Gastrocnemius medialis (tissue), 4 donors: ENCODE results near the gene ACSL5. TPM values are rescaled to one million over a fixed set of nuclear protein-coding genes. Genes with fewer than 3 reads are reported as not detected.

ENCODE experiments used
- ATAC-seq, 2 donors: fragments of 150-250 bp; one replicate each; pipeline ENCODE4 v1.9.1; 2016
- DNase-seq, 2 donors: peaks; one replicate each; pipeline ENCODE4 v3.0.0-alpha.2; 2019
- H3K27ac ChIP-seq, 4 donors: fragments of 200-600 bp; sonication (generic); 1 replicate in 1 of 4; 2 replicates in 3 of 4; pipeline ENCODE4 v1.5.1; 2016 to 2018; ENCODE audit warnings: mild to moderate bottlenecking in 2 of 4, moderate library complexity in 1 of 4
- H3K27me3 ChIP-seq, 3 donors: fragments of 200-600 bp; sonication (generic) in 2 of 3; 1 replicate in 1 of 3; 2 replicates in 2 of 3; pipeline versions ENCODE4 v1.5.1 to v1.6.0; 2016 to 2019; ENCODE audit warnings: mild to moderate bottlenecking in 1 of 3, moderate library complexity in 1 of 3
- H3K36me3 ChIP-seq, 2 donors: fragments of 200-600 bp; sonication (generic) in 1 of 2; one replicate each; pipeline ENCODE4 v1.5.1; 2017 to 2018
- H3K4me1 ChIP-seq, 2 donors: fragments of 200-600 bp; sonication (generic) in 1 of 2; one replicate each; pipeline ENCODE4 v1.5.1; 2016 to 2017; ENCODE audit warnings: mild to moderate bottlenecking in 2 of 2
- H3K4me3 ChIP-seq, 4 donors: fragments of 200-600 bp; sonication (generic) in 3 of 4; 1 replicate in 1 of 4; 2 replicates in 3 of 4; pipeline ENCODE4 v1.5.1; 2016 to 2019; ENCODE audit warnings: mild to moderate bottlenecking in 2 of 4
- H3K9me3 ChIP-seq, 3 donors: fragments of 200-600 bp; sonication (generic) in 2 of 3; 1 replicate in 1 of 3; 2 replicates in 2 of 3; pipeline ENCODE4 v1.5.1; 2016 to 2019
- POLR2A ChIP-seq, 2 donors: fragments of 450-650 bp; IDR thresholded peaks; one replicate each; pipeline ENCODE4 v1.6.1; 2017; ENCODE audit warnings: antibody characterized with exemption in 2 of 2, mild to moderate bottlenecking in 2 of 2, moderate library complexity in 2 of 2
- in situ Hi-C, 4 donors: fragments of 200-750 bp; cut with MboI; loops; one replicate each; pipeline versions ENCODE4 v1.15.0 to v1.8.0; 2017; ENCODE audit warnings: low sequenced_read_pairs in 4 of 4
- intact Hi-C: fragments of 100-400 bp; cut with DNase I; formaldehyde crosslinking; loops from one replicate; pipeline ENCODE4 v1.15.1; 2023; ENCODE audit warnings: low total_unique reads
- total RNA-seq, 4 donors: library from RNA; depleted of rRNA; stranded (reverse); fragments of >200 nt; gene quantifications; one replicate each; pipeline versions ENCODE4 v1.1.0 to v1.2.3, GENCODE V29; 2016
- TF ChIP-seq, protein P1 (sequence below), 5 experiments: fragments of 450-650 bp in 3 of 5; fragments of 200-600 bp in 2 of 5; sonication (generic) in 2 of 5; IDR thresholded peaks in 4 of 5; conservative IDR thresholded peaks in 1 of 5; 1 replicate in 4 of 5; 2 replicates in 1 of 5; pipeline ENCODE4 v1.5.1; 2016 to 2019; ENCODE audit warnings: antibody characterized with exemption in 5 of 5, mild to moderate bottlenecking in 3 of 5, moderate library complexity in 3 of 5

ACSL5 gene
- total RNA-seq, 4 donors from 2014 or later, result 2.2 to 4.1 (median 3.1) TPM

DNA sequence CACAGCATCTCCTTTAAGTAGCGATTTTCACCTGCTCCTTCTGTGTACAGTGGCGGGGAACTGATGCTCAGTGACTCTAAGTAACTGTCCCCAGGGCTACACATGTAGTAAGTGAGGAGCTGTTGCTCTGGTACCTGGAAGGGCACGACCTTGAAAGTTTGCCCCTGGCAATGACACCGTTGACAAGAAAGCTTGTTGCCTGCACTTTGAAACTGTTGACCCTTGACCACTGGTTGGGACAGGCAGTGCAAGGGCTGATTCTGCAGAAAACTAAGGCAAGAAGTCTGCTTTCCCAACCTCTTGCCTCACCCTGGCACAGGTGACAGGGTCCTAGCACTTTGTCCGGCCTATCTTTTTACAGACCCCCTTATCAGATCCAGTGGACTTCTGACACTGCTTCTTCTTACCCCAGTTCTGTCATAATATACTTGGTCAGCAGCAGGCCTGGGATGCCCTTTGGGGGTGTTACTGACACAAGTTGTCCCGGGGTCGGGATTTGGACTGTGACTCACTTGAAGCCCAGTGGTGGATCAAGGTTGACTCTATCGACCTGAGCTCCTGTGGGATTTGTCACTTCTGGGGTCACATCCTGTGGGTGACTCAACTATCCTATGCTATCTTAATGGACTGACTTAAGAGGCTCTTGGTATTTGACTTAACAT, 5.8 kb downstream of the ACSL5 start:
- DNase-seq (no peak), ATAC-seq (no peak)
- in situ Hi-C loops (no loop called here), intact Hi-C loops (no loop called here)
- H3K9me3 ChIP-seq, result no peaks in the 10 kb centered on the region
- no peak for TF ChIP-seq POLR2A (IDR thresholded peaks at IDR 0.05)
- TF ChIP-seq, protein P1, sequence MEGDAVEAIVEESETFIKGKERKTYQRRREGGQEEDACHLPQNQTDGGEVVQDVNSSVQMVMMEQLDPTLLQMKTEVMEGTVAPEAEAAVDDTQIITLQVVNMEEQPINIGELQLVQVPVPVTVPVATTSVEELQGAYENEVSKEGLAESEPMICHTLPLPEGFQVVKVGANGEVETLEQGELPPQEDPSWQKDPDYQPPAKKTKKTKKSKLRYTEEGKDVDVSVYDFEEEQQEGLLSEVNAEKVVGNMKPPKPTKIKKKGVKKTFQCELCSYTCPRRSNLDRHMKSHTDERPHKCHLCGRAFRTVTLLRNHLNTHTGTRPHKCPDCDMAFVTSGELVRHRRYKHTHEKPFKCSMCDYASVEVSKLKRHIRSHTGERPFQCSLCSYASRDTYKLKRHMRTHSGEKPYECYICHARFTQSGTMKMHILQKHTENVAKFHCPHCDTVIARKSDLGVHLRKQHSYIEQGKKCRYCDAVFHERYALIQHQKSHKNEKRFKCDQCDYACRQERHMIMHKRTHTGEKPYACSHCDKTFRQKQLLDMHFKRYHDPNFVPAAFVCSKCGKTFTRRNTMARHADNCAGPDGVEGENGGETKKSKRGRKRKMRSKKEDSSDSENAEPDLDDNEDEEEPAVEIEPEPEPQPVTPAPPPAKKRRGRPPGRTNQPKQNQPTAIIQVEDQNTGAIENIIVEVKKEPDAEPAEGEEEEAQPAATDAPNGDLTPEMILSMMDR (IDR thresholded peaks at IDR 0.05 in 4 of 5, conservative IDR thresholded peaks at IDR 0.05 in 1 of 5), result no peak
- H3K36me3 ChIP-seq, result no peaks in the 10 kb centered on the region
- H3K4me3 ChIP-seq, result no peak overlapping the region
- H3K4me1 ChIP-seq, result peaks cover 5 to 10% of the 10 kb centered on the region in 2 donors
- H3K27ac ChIP-seq, result no peak overlapping the region
- H3K27me3 ChIP-seq, result no peaks in the 10 kb centered on the region

DNA sequence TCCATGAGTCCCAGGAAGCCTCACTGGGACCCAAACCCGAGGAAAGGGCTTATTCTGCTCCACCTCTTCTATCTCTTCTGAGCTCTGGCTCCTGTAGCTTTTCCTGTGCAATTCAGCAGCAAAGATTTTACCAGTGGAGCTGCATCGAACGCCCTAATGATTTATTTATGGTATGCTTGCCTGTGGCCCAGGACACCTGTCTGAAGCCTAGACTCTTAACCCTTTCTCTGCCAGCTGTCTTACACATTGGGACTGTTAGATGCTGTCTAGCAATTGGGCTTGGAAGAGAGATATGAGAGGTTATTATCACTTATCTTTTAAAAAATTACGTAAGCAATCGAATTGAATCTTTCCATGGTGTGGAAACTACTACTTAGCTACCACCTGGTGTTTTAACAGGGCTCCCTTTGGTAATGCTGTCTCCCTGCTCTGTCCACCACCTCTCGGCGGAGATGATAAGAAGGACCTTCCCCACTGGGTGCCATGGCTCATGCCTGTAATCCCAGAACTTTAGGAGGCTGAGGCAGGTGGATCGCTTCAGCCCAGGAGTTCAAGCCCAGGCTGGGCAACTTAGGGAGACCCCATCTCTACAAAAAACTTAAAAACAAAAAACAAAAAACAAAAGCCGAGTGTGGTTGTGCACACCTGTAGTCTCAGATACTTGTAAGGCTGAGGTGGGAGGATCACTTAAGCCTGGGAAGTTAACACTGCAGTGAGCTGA, 8.8 kb downstream of the ACSL5 start:
- intact Hi-C loops (no loop called here), in situ Hi-C loops (no loop called here)
- no peaks in the 10 kb centered on the region for H3K4me1 ChIP-seq
- no peak for TF ChIP-seq POLR2A (IDR thresholded peaks at IDR 0.05)
- TF ChIP-seq, protein P1 (IDR thresholded peaks at IDR 0.05 in 4 of 5, conservative IDR thresholded peaks at IDR 0.05 in 1 of 5), result no peak
- H3K4me3 ChIP-seq, result no peak overlapping the region
- H3K27ac ChIP-seq, result no peak overlapping the region
- DNase-seq (no peak), ATAC-seq (no peak)
- H3K36me3 ChIP-seq, result no peaks in the 10 kb centered on the region
- H3K9me3 ChIP-seq, result no peaks in the 10 kb centered on the region
- H3K27me3 ChIP-seq, result no peaks in the 10 kb centered on the region

DNA sequence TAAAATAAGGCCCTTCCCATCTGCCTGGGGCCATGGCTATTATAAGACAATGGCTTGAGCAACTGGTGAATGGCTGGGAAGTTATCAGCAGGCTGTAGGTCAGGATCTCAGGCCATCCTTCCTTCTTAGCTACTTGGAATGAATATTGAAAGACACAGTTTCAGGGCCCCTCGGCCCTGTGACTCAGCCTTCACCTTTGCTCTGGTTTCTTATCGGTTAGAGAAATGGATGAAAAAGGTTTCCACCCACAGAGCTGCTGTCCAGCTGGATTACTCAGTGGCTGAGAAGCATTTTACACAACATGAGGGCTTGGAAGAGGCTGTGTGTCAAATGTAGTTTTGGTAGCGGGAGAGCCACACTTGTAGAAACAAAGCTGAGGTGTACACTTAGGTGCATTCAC, 9.4 kb downstream of the ACSL5 start:
- intact Hi-C loops, result no loop called here
- H3K4me3 ChIP-seq, result no peak overlapping the region
- in situ Hi-C loops, result no loop called here
- no peak overlapping the region for H3K27ac ChIP-seq
- DNase-seq (no peak), ATAC-seq (no peak)
- no peaks in the 10 kb centered on the region for H3K9me3 ChIP-seq
- TF ChIP-seq, protein P1 (IDR thresholded peaks at IDR 0.05 in 4 of 5, conservative IDR thresholded peaks at IDR 0.05 in 1 of 5), result no peak
- no peak for TF ChIP-seq POLR2A (IDR thresholded peaks at IDR 0.05)
- no peaks in the 10 kb centered on the region for H3K36me3 ChIP-seq
- no peaks in the 10 kb centered on the region for H3K27me3 ChIP-seq
- H3K4me1 ChIP-seq, result no peaks in the 10 kb centered on the region

DNA sequence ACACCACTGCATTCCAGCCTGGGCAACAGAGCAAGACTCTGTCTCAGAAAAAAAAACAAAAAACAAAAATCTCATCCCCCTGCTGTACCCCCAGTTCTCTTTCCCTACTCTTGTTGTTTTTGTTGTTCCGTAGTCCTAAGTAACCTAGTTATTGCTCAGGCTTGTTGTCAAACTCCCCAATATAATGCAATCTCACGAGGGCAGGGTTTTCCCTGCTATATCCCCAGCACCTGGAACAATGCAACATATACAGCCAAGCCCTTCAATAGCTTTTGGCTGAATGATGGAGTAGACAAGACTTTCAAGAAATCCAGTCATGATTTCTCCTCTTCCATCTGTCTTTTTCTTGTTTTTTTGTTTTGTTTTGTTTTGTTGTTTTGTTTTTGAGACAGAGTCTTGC, 10.2 kb downstream of the ACSL5 start:
- ATAC-seq (no peak), DNase-seq (no peak)
- Histone ChIP-seq H3K27ac (no peak overlapping the region), H3K27me3 (no peaks in the 10 kb centered on the region), H3K4me3 (no peak overlapping the region), H3K4me1 (no peaks in the 10 kb centered on the region), H3K36me3 (no peaks in the 10 kb centered on the region), H3K9me3 (no peaks in the 10 kb centered on the region)
- TF ChIP-seq, protein P1 (IDR thresholded peaks at IDR 0.05 in 4 of 5, conservative IDR thresholded peaks at IDR 0.05 in 1 of 5), result no peak
- no peak for TF ChIP-seq POLR2A (IDR thresholded peaks at IDR 0.05)
- in situ Hi-C loops, result no loop called here
- intact Hi-C loops, result no loop called here
